ENCODE data around the gene B4GAT1. TPM values are rescaled to one million over a fixed set of nuclear protein-coding genes. Genes with fewer than 3 reads are reported as not detected.

The B4GAT1 gene
- total and polyA plus RNA-seq, 2 of the 13 experiments (the other 11 are each of a cell fraction or from before 2014, with no cell fraction given), result 40.4 to 109 TPM

DNA sequence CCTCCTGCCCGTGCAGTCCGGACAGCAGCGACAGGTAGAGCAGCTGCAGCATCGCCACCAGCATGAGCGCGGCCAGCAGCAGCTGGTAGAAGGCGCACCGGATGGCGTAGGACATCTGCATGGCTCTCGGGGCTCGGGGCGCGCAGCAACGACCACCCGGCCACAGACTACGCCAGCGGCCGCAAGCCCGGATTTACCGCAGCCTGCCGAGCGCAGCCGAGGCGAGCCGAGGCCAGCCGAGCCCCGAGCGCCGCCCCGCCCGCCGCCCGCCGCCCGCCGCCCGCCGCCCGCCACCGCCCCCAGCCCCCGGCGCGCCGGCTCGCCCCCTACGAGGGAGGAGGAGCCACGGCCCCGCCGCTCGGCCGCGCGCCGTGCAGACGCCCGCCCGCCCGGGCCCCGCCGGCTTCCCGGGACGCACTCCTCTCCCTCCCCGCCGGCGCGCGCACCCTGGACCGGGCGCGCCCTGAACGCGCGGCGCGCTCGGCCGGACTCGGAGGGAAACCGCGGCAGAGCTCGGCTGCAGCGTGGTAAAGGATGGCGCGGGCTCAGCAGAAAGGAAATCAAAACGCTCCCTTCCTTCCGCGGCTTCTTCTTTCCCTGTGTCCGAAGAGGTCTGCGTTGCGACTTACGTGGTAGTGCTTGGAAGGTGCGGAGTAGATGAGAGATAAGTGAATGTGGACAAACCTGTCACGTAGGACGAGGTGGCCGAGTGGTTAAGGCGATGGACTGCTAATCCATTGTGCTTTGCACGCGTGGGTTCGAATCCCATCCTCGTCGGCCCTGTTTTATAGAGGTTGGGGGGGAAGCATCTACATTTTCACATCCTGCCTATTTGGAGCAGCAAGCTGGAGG lies at the start of gene B4GAT1 (continued):
- no peak for TF ChIP-seq ZNF558 (CRISPR knock-in tag; IDR thresholded peaks at IDR 0.05; ENCODE audit: borderline replicate concordance)
- TF ChIP-seq ZNF776 (CRISPR knock-in tag; IDR thresholded peaks at IDR 0.05), result no peak
- TF ChIP-seq, protein P1, sequence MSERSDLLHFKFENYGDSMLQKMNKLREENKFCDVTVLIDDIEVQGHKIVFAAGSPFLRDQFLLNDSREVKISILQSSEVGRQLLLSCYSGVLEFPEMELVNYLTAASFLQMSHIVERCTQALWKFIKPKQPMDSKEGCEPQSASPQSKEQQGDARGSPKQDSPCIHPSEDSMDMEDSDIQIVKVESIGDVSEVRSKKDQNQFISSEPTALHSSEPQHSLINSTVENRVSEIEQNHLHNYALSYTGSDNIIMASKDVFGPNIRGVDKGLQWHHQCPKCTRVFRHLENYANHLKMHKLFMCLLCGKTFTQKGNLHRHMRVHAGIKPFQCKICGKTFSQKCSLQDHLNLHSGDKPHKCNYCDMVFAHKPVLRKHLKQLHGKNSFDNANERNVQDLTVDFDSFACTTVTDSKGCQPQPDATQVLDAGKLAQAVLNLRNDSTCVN (CRISPR knock-in tag; IDR thresholded peaks at IDR 0.05; ENCODE audit: borderline replicate concordance), result peak; percentile 70; the same call in 1 of the 2 replicates
- TF ChIP-seq ZSCAN29 (CRISPR knock-in tag; conservative IDR thresholded peaks at IDR 0.05), result no peak
- peak; percentile 64; the same call in 1 of the 2 replicates for TF ChIP-seq ZNF275 (CRISPR knock-in tag; IDR thresholded peaks at IDR 0.05; ENCODE audit: borderline replicate concordance)
- TF ChIP-seq, protein P2, sequence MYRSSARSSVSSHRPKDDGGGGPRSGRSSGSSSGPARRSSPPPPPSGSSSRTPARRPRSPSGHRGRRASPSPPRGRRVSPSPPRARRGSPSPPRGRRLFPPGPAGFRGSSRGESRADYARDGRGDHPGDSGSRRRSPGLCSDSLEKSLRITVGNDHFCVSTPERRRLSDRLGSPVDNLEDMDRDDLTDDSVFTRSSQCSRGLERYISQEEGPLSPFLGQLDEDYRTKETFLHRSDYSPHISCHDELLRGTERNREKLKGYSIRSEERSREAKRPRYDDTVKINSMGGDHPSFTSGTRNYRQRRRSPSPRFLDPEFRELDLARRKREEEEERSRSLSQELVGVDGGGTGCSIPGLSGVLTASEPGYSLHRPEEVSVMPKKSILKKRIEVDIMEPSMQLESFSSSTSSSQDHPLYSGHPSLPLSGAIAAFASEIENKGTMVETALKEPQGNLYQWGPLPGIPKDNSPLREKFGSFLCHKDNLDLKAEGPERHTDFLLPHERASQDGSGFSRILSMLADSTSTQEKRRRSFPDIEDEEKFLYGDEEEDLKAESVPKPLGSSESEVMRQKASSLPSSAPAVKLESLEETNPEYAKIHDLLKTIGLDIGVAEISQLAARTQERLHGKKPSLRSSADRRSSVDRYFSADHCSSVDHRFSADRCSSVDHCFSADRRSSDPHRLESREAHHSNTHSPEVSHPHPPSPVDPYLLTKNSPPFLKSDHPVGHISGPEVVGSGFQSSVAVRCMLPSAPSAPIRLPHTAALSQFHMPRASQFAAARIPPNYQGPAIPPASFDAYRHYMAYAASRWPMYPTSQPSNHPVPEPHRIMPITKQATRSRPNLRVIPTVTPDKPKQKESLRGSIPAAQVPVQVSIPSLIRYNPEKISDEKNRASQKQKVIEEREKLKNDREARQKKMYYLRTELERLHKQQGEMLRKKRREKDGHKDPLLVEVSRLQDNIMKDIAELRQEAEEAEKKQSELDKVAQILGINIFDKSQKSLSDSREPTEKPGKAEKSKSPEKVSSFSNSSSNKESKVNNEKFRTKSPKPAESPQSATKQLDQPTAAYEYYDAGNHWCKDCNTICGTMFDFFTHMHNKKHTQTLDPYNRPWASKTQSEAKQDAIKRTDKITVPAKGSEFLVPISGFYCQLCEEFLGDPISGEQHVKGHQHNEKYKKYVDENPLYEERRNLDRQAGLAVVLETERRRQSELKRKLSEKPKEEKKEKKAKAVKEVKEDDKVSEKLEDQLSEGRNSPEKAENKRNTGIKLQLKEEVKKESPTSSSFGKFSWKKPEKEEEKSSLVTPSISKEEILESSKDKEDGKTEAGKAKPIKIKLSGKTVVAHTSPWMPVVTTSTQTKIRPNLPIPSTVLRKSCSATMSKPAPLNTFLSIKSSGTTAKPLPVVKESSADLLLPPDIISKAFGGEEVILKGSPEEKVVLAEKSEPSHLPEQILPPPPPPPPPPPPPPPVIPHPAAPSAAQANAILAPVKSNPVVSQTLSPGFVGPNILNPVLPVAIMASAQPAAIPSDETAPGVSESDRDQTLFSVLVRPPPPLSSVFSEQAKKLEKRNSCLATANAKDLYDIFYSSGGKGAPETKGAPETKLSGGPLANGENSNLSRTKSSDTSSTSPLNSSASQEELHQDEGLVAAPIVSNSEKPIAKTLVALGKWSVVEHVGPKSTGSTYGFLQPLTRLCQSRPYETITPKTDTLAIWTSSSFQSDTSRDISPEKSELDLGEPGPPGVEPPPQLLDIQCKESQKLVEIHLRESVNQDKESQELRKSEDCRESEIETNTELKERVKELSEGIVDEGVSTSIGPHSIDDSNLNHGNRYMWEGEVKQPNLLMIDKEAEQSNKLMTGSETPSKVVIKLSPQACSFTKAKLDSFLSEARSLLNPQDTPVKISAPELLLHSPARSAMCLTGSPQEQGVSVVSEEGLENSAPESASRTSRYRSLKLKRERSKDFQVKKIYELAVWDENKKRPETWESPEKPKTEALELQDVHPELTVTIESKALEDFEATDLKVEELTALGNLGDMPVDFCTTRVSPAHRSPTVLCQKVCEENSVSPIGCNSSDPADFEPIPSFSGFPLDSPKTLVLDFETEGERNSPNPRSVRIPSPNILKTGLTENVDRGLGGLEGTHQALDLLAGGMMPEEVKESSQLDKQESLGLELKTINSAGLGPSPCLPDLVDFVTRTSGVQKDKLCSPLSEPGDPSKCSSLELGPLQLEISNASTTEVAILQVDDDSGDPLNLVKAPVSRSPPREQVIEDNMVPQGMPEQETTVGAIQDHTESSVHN (CRISPR knock-in tag; IDR thresholded peaks at IDR 0.05), result no peak
- peak; percentile 23; the same call in 1 of the 2 replicates for TF ChIP-seq ZNF543 (CRISPR knock-in tag; IDR thresholded peaks at IDR 0.05)
- no peak for TF ChIP-seq NCOR1 (IDR thresholded peaks at IDR 0.05; ENCODE audit: borderline replicate concordance, low read length)
- no peak for TF ChIP-seq ZNF572 (CRISPR knock-in tag; IDR thresholded peaks at IDR 0.05)
- peak; percentile 85; the same call in 1 of the 2 replicates for TF ChIP-seq CBX5 (CRISPR knock-in tag; IDR thresholded peaks at IDR 0.05; ENCODE audit: borderline replicate concordance)
- TF ChIP-seq, protein P3, sequence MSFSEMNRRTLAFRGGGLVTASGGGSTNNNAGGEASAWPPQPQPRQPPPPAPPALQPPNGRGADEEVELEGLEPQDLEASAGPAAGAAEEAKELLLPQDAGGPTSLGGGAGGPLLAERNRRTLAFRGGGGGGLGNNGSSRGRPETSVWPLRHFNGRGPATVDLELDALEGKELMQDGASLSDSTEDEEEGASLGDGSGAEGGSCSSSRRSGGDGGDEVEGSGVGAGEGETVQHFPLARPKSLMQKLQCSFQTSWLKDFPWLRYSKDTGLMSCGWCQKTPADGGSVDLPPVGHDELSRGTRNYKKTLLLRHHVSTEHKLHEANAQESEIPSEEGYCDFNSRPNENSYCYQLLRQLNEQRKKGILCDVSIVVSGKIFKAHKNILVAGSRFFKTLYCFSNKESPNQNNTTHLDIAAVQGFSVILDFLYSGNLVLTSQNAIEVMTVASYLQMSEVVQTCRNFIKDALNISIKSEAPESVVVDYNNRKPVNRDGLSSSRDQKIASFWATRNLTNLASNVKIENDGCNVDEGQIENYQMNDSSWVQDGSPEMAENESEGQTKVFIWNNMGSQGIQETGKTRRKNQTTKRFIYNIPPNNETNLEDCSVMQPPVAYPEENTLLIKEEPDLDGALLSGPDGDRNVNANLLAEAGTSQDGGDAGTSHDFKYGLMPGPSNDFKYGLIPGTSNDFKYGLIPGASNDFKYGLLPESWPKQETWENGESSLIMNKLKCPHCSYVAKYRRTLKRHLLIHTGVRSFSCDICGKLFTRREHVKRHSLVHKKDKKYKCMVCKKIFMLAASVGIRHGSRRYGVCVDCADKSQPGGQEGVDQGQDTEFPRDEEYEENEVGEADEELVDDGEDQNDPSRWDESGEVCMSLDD (CRISPR knock-in tag; IDR thresholded peaks at IDR 0.05; ENCODE audit: borderline replicate concordance), result no peak; the same call in 1 of the 2 replicates
- peak; percentile 87 for TF ChIP-seq ZMYM2 (CRISPR knock-in tag; IDR thresholded peaks at IDR 0.05)
- TF ChIP-seq ZBTB38 (CRISPR knock-in tag; IDR thresholded peaks at IDR 0.05), result no peak
- no peak for TF ChIP-seq IRX3 (CRISPR knock-in tag; IDR thresholded peaks at IDR 0.05; ENCODE audit: borderline replicate concordance, low read depth)
